ENCODE results near the gene KRTAP12-2.

DNA sequence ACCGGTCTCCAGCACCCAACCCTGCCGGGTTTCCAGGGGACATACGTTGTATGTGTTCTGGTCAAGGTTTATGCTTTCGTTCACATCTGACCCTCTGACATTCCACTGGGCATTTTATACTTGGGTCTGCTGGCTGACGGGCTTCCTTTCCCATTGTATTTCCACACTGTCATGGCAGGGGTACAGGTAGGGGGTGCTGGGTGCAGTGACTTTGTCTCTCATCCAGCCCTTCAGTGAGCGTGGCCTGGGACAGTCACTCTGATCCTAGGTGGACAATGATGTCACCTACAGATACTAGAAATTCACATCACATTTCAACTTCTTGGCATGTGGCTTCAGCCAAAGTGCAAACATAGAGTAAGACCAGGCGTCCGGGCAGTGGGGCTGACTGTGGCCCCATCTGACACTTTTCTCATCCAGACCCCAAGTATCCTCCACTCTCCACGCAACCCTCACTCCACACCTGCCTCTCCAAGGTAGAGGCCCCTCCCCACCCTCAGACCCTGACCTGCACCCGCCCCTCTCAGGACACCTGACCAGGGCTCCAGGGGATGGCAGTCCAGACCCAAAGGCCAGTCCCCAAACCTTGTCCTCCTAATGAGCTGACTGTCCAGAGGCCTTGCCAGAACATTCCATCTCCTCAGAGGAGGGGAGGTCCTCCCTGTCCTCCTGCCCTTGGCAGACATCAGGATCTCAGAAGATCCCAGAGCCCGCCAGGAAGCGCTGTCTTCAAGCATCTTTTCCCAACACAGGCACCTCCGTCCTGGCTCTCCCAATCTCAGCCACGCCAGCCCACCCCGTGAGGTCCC, 30.3 kb downstream of the KRTAP12-2 start:
- TF ChIP-seq, protein P1, sequence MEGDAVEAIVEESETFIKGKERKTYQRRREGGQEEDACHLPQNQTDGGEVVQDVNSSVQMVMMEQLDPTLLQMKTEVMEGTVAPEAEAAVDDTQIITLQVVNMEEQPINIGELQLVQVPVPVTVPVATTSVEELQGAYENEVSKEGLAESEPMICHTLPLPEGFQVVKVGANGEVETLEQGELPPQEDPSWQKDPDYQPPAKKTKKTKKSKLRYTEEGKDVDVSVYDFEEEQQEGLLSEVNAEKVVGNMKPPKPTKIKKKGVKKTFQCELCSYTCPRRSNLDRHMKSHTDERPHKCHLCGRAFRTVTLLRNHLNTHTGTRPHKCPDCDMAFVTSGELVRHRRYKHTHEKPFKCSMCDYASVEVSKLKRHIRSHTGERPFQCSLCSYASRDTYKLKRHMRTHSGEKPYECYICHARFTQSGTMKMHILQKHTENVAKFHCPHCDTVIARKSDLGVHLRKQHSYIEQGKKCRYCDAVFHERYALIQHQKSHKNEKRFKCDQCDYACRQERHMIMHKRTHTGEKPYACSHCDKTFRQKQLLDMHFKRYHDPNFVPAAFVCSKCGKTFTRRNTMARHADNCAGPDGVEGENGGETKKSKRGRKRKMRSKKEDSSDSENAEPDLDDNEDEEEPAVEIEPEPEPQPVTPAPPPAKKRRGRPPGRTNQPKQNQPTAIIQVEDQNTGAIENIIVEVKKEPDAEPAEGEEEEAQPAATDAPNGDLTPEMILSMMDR (IDR thresholded peaks at IDR 0.05; ENCODE audit: low read depth, low read length), result no peak
- no peak for TF ChIP-seq EZH2phosphoT487 (IDR thresholded peaks at IDR 0.05; ENCODE audit: low read depth)

Measured in OCI-LY3 (cell line).